Measurements from ENCODE around the gene KMT5B.

Gene KMT5B

GRCh38 chr11:68121067-68121899, 91.8 kb downstream of the KMT5B start, which contains the start of gene CHKA:
Gene CHKA, minus strand, starts transcription at chr11:68121388. Its CDS starts 211 bp downstream, at chr11:68121177.
- no peaks in the 10 kb centered on the region for H3K4me1 ChIP-seq (ENCODE audit: control insufficient read depth, insufficient read depth, low read length)
- ChIA-PET CTCF (interaction anchor here (0.6 kb wide), 1 partner anchor 100 kb away, joined by 3 read pairs; no protein-coding TSS in a partner anchor), POLR2A (interaction anchor here (0.5 to 1.1 kb wide), 3 partner anchors 15 to 84 kb away, joined by 3 to 6 read pairs (median 3); no protein-coding TSS in a partner anchor)
- no peaks in the 10 kb centered on the region for H3K9me3 ChIP-seq (ENCODE audit: control insufficient read depth, insufficient read depth, low read depth, low read length)
- H3K4me3 ChIP-seq (ENCODE audit: low read depth, low read length), result peak within 1 kb of the TSS; percentile 56
- H3K36me3 ChIP-seq (ENCODE audit: control insufficient read depth in 2 of 2, insufficient read depth in 1 of 2, low read length in 2 of 2), result peaks cover 0 to 9% of the 10 kb centered on the region in 2 experiments; a peak in 2 of 3 replicates
- peak within 1 kb of the TSS; percentile 71; the same call in 1 of the 2 replicates for H3K27ac ChIP-seq (ENCODE audit: extremely low read depth, low read depth, low read length)
- no peak for TF ChIP-seq ZNF391 (tag by site-specific recombination; IDR thresholded peaks at IDR 0.05; ENCODE audit: borderline replicate concordance, low read depth)
- peak; percentile 71 for TF ChIP-seq ZNF335 (tag by site-specific recombination; conservative IDR thresholded peaks at IDR 0.05)
- TF ChIP-seq ZNF280D (tag by site-specific recombination; IDR thresholded peaks at IDR 0.05), result no peak
- no peak for TF ChIP-seq ZNF341 (tag by site-specific recombination; IDR thresholded peaks at IDR 0.05; ENCODE audit: low read depth)
- no peak for TF ChIP-seq BCL6B (tag by site-specific recombination; IDR thresholded peaks at IDR 0.05)
- peak; percentile 33; the same call in 1 of the 2 replicates for TF ChIP-seq GLIS1 (tag by site-specific recombination; IDR thresholded peaks at IDR 0.05)
- no peak for TF ChIP-seq REST (tag by site-specific recombination; IDR thresholded peaks at IDR 0.05)
- TF ChIP-seq ZNF658 (tag by site-specific recombination; IDR thresholded peaks at IDR 0.05), result no peak
- TF ChIP-seq ZNF473 (tag by site-specific recombination; IDR thresholded peaks at IDR 0.05), result no peak
- peak; percentile 88 for TF ChIP-seq KLF10 (tag by site-specific recombination; IDR thresholded peaks at IDR 0.05)
- peak; percentile 31 for TF ChIP-seq SP2 (tag by site-specific recombination; IDR thresholded peaks at IDR 0.05)
- TF ChIP-seq ZNF514 (tag by site-specific recombination; IDR thresholded peaks at IDR 0.05), result no peak
- TF ChIP-seq ZNF423 (tag by site-specific recombination; IDR thresholded peaks at IDR 0.05), result no peak
- TF ChIP-seq ZNF768 (tag by site-specific recombination; IDR thresholded peaks at IDR 0.05), result no peak
- no peak for TF ChIP-seq ZNF792 (tag by site-specific recombination; IDR thresholded peaks at IDR 0.05)
- no peak for TF ChIP-seq TSHZ1 (tag by site-specific recombination; IDR thresholded peaks at IDR 0.05; ENCODE audit: borderline replicate concordance)
- TF ChIP-seq ZNF621 (tag by site-specific recombination; IDR thresholded peaks at IDR 0.05), result no peak
- TF ChIP-seq ZNF660 (tag by site-specific recombination; IDR thresholded peaks at IDR 0.05), result no peak
- TF ChIP-seq ZNF692 (tag by site-specific recombination; IDR thresholded peaks at IDR 0.05), result no peak
- no peak for TF ChIP-seq ZNF843 (tag by site-specific recombination; IDR thresholded peaks at IDR 0.05)
- no peak for TF ChIP-seq GFI1B (tag by site-specific recombination; IDR thresholded peaks at IDR 0.05)
- TF ChIP-seq KLF16 (tag by site-specific recombination; IDR thresholded peaks at IDR 0.05), result 0 out of 2 replicates have a peak, but pooled peaks have one; percentile 31
- no peak for TF ChIP-seq ZNF133 (tag by site-specific recombination; IDR thresholded peaks at IDR 0.05)
- no peak for TF ChIP-seq ZNF169 (tag by site-specific recombination; IDR thresholded peaks at IDR 0.05)
- no peak for TF ChIP-seq ZNF610 (tag by site-specific recombination; IDR thresholded peaks at IDR 0.05; ENCODE audit: borderline replicate concordance)

All from HEK293 (cell line).